PC-9 (cell line): ENCODE results near the gene BABAM1. TPM values are rescaled to one million over a fixed set of nuclear protein-coding genes. Genes with fewer than 3 reads are reported as not detected.

ENCODE experiments used
- BruUV-seq: library from RNA; stranded (reverse); fragments of 400-500 nt; replicated peaks from 2 replicates; lab custom pipeline; 2021; lab: Mats Ljungman, UMichigan
- CTCF ChIA-PET: fragments of 300-600 bp; sonication (Branson Sonifier 250); formaldehyde crosslinking; loops from one replicate; lab custom pipeline; 2022; ENCODE audit warnings: antibody characterized with exemption; lab: Charles Lee
- POLR2A ChIA-PET: fragments of 300-600 bp; sonication (Branson Sonifier 250); formaldehyde crosslinking; loops from one replicate; lab custom pipeline; 2022; ENCODE audit warnings: antibody characterized with exemption; ENCODE audit not compliant: unreplicated experiment; lab: Charles Lee
- DNase-seq, 2 experiments: peaks; one replicate each; pipeline versions ENCODE4 v3.0.0 to v3.0.0-alpha.2; 2015 to 2022; ENCODE audit warnings: mixed read lengths in 1 of 2
- H2AFZ ChIP-seq: fragments of 200-600 bp; sonication (generic); 2 replicates; pipeline ENCODE4 v1.8.1; 2017; ENCODE audit warnings: antibody characterized with exemption
- H3F3A ChIP-seq: fragments of 200-600 bp; sonication (generic); 2 replicates; pipeline ENCODE4 v1.8.1; 2017; ENCODE audit warnings: antibody characterized with exemption, mild to moderate bottlenecking, low read depth; ENCODE audit not compliant: insufficient read depth
- H3K27ac ChIP-seq: fragments of 200-600 bp; sonication (generic); 2 replicates; pipeline ENCODE4 v1.6.1; 2016; ENCODE audit warnings: mixed run types
- H3K27me3 ChIP-seq: fragments of 200-600 bp; sonication (generic); 2 replicates; pipeline ENCODE4 v1.6.1; 2016; ENCODE audit warnings: low read depth, mixed run types; ENCODE audit not compliant: insufficient read depth
- H3K36me3 ChIP-seq: fragments of 200-600 bp; sonication (generic); 2 replicates; pipeline ENCODE4 v1.6.1; 2016; ENCODE audit warnings: low read depth, mixed run types
- H3K4me1 ChIP-seq: fragments of 200-600 bp; sonication (generic); replicated peaks from 2 replicates; pipeline ENCODE4 v1.6.1; 2016; ENCODE audit warnings: mixed run types; ENCODE audit not compliant: insufficient read depth
- H3K4me2 ChIP-seq: fragments of 200-600 bp; sonication (generic); 2 replicates; pipeline ENCODE4 v1.6.1; 2017; ENCODE audit warnings: mixed run types
- H3K4me3 ChIP-seq: fragments of 200-600 bp; sonication (generic); 2 replicates; pipeline ENCODE4 v1.6.1; 2016; ENCODE audit warnings: mixed run types
- H3K79me2 ChIP-seq: fragments of 200-600 bp; sonication (generic); 2 replicates; pipeline ENCODE4 v1.6.1; 2017; ENCODE audit warnings: low read depth, mixed run types
- H3K9me2 ChIP-seq: fragments of 200-600 bp; sonication (generic); 2 replicates; pipeline ENCODE4 v1.8.1; 2017; ENCODE audit warnings: mild to moderate bottlenecking; ENCODE audit not compliant: insufficient read depth
- H3K9me3 ChIP-seq: fragments of 200-600 bp; sonication (generic); 2 replicates; pipeline ENCODE4 v1.8.1; 2016; ENCODE audit warnings: low read depth; ENCODE audit not compliant: insufficient read depth
- H4K20me1 ChIP-seq: fragments of 200-600 bp; sonication (generic); 2 replicates; pipeline ENCODE4 v1.8.1; 2017; ENCODE audit not compliant: insufficient read depth
- EZH2 ChIP-seq: fragments of 200-600 bp; sonication (generic); IDR thresholded peaks from 2 replicates; pipeline ENCODE4 v1.8.0; 2017; ENCODE audit warnings: antibody characterized with exemption, low read depth
- intact Hi-C: fragments of 100-400 bp; cut with micrococcal nuclease; formaldehyde crosslinking; loops from one replicate; pipeline ENCODE4 v1.10.0; 2022; ENCODE audit not compliant: unreplicated experiment
- total RNA-seq: library from RNA; stranded (reverse); gene quantifications from 2 replicates; pipeline ENCODE4 v1.2.3, GENCODE V29; 2021
- TF ChIP-seq, protein P1 (sequence below): fragments of 200-600 bp; sonication (generic); conservative IDR thresholded peaks from 2 replicates; pipeline ENCODE4 v1.6.1; 2017; ENCODE audit warnings: mixed run types, antibody characterized with exemption, mild to moderate bottlenecking, moderate library complexity

BABAM1 gene
- total RNA-seq, 1 experiment from 2014 or later = 127 TPM

DNA sequence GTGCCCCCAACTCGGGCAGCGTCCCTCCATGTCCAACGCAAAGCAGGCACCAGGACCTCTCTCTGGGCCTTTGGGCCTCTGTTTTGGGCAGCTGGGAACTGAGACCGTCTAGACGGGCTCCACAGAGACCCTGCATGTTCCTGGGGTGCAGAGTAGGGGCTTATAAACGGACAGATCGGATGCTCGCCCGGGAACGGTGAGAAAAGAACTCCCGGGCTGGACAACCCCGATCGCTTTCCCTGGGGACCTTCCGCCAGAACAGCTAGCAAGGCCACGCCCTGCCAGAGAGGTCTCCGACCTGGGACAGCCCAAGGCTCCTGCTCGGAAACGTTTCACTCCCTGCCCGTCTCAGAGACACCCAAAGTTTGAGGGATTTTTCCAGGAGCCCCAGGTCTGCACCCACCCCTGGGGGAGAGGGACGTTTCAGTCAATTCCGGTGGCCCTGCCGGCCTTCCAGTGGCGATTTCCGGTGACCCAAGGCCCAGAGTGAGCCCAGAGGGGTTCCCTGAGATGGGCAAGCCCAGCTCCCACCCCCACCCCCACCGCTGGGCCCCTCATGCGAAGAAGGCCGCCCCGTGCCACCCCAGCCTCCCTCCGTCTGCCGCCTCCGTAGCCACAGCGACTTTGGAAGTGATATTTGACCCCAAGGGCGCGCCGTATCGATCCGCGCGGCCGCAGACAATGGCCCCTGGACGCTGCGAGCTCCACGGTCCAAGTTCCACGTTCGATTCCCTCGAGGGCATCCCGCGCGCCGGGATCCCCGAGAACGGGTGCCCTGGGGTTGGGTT is 23.2 kb upstream of the BABAM1 start:
- ChIA-PET CTCF (interaction anchor here (0.7 kb wide), 1 partner anchor 10 kb away, joined by 16 read pairs; no protein-coding TSS in a partner anchor), POLR2A (interaction anchor here (0.6 kb wide), 1 partner anchor 16 kb away, joined by 6 read pairs; no protein-coding TSS in a partner anchor)
- Histone ChIP-seq H3K4me2 (peak overlapping the region; percentile 89), H3K27me3 (no peaks in the 10 kb centered on the region), H3K36me3 (0 out of 2 replicates have a peak, but pooled peaks cover 5% of the 10 kb centered on the region), H3K27ac (peak overlapping the region; percentile 47), H2AFZ (peak overlapping the region; percentile 63; the same call in 1 of the 2 replicates), H3K9me2 (no peaks in the 10 kb centered on the region), H3F3A (peaks cover 38% of the 10 kb centered on the region), H3K4me3 (peak overlapping the region; percentile 82), H3K9me3 (no peaks in the 10 kb centered on the region), H3K79me2 (peaks cover 67% of the 10 kb centered on the region), H4K20me1 (peaks cover 36% of the 10 kb centered on the region), H3K4me1 (peaks cover 64% of the 10 kb centered on the region)
- intact Hi-C loops = no loop called here
- TSS peak; percentile 5 for BruUV-seq
- TF ChIP-seq, protein P1, sequence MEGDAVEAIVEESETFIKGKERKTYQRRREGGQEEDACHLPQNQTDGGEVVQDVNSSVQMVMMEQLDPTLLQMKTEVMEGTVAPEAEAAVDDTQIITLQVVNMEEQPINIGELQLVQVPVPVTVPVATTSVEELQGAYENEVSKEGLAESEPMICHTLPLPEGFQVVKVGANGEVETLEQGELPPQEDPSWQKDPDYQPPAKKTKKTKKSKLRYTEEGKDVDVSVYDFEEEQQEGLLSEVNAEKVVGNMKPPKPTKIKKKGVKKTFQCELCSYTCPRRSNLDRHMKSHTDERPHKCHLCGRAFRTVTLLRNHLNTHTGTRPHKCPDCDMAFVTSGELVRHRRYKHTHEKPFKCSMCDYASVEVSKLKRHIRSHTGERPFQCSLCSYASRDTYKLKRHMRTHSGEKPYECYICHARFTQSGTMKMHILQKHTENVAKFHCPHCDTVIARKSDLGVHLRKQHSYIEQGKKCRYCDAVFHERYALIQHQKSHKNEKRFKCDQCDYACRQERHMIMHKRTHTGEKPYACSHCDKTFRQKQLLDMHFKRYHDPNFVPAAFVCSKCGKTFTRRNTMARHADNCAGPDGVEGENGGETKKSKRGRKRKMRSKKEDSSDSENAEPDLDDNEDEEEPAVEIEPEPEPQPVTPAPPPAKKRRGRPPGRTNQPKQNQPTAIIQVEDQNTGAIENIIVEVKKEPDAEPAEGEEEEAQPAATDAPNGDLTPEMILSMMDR = no peak
- no peak for TF ChIP-seq EZH2
- DNase-seq = peak; percentile 43 to 54

- Histone ChIP-seq H3K36me3 (0 out of 2 replicates have a peak, but pooled peaks cover 5% of the 10 kb centered on the region), H3K4me2 (peak overlapping the region; percentile 89), H4K20me1 (peaks cover 36% of the 10 kb centered on the region), H3K27ac (peak overlapping the region; percentile 47), H3K4me3 (peak overlapping the region; percentile 82), H2AFZ (peak overlapping the region; percentile 63; the same call in 1 of the 2 replicates), H3K79me2 (peaks cover 58% of the 10 kb centered on the region), H3F3A (peaks cover 42% of the 10 kb centered on the region), H3K4me1 (peaks cover 69% of the 10 kb centered on the region), H3K27me3 (no peaks in the 10 kb centered on the region), H3K9me2 (no peaks in the 10 kb centered on the region), H3K9me3 (no peaks in the 10 kb centered on the region)
- BruUV-seq = no TSS peak
- no peak for TF ChIP-seq EZH2
- TF ChIP-seq, protein P1 = no peak
- DNase-seq = peak; percentile 34 to 53
- intact Hi-C loops = no loop called here
- ChIA-PET CTCF (no interaction called here), POLR2A (interaction anchor here (0.6 kb wide), 1 partner anchor 16 kb away, joined by 6 read pairs; no protein-coding TSS in a partner anchor)
Measured at GRCh38 chr19:17244618-17245534, 22.4 kb upstream of the BABAM1 start.

GRCh38 chr19:17245535-17245984 is 21.7 kb upstream of the BABAM1 start, which contains the start of gene NR2F6:
Gene NR2F6 (minus strand): TSS chr19:17245919. CDS start chr19:17245220, 699 bp downstream.
- BruUV-seq = no TSS peak

More at GRCh38 chr19:17245535-17245984, 21.7 kb upstream of the BABAM1 start, which contains the start of gene NR2F6:
- CTCF ChIA-PET = no interaction called here
- Histone ChIP-seq H3F3A (peaks cover 40% of the 10 kb centered on the region), H3K79me2 (peaks cover 51% of the 10 kb centered on the region), H3K27me3 (no peaks in the 10 kb centered on the region), H3K4me3 (peak within 1 kb of the TSS; percentile 82), H3K9me2 (no peaks in the 10 kb centered on the region), H3K4me1 (peaks cover 67% of the 10 kb centered on the region), H3K9me3 (no peaks in the 10 kb centered on the region), H2AFZ (peak within 1 kb of the TSS; percentile 41; the same call in 1 of the 2 replicates), H3K36me3 (0 out of 2 replicates have a peak, but pooled peaks cover 5% of the 10 kb centered on the region), H3K4me2 (peak within 1 kb of the TSS; percentile 89), H3K27ac (peak within 1 kb of the TSS; percentile 95), H4K20me1 (peaks cover 33% of the 10 kb centered on the region)
- no peak for DNase-seq
- intact Hi-C loops = no loop called here
- TF ChIP-seq, protein P1 = no peak
- no peak for TF ChIP-seq EZH2
- POLR2A ChIA-PET = no interaction called here
